Cardiac fibroblast (primary cell): Measurements from ENCODE around the gene MYD88.
A peak's percentile ranks its signal among the peaks of the same experiment; 100 is the strongest.

Experiments used
- DNase-seq, 2 donors: peaks; one replicate each; pipeline versions ENCODE4 v3.0.0 to v3.0.0-alpha.2; 2010; ENCODE audit warnings: low read depth in 2 of 2
- H3K4me3 ChIP-seq, 2 donors: replicated peaks in 1 of 2; 1 replicate in 1 of 2; 2 replicates in 1 of 2; pipeline ENCODE4 v1.5.1; 2011; ENCODE audit warnings: low read depth in 2 of 2, low read length in 2 of 2, mild to moderate bottlenecking in 2 of 2, moderate library complexity in 1 of 2
- CTCF ChIP-seq: IDR thresholded peaks from one replicate; pipeline ENCODE4 v1.5.1; 2011; ENCODE audit warnings: low read depth, mild to moderate bottlenecking, low read length, inconsistent platforms

Gene MYD88

GRCh38 chr3:38138349-38139190 lies at the start of gene MYD88:
Gene MYD88, plus strand, starts transcription at chr3:38138661. Its CDS starts 40 bp downstream, at chr3:38138701.
- H3K4me3 ChIP-seq, result peak within 1 kb of the TSS; percentile 83 to 86
- DNase-seq, result peak; percentile 59 to 63
- TF ChIP-seq CTCF, result no peak

- no peak for TF ChIP-seq CTCF
- DNase-seq, result no peak
- H3K4me3 ChIP-seq, result no peak overlapping the region
Observed at GRCh38 chr3:38089163-38089562, 49.3 kb upstream of the MYD88 start.

- H3K4me3 ChIP-seq, result no peak overlapping the region
- DNase-seq, result no peak
- TF ChIP-seq CTCF, result no peak
Observed at GRCh38 chr3:38090453-38090852, 48.0 kb upstream of the MYD88 start.

GRCh38 chr3:38094999-38095398 lies 43.5 kb upstream of the MYD88 start:
- no peak for DNase-seq
- no peak for TF ChIP-seq CTCF
- H3K4me3 ChIP-seq, result no peak overlapping the region

GRCh38 chr3:38095669-38096483 lies 42.6 kb upstream of the MYD88 start:
- no peak for TF ChIP-seq CTCF
- no peak overlapping the region for H3K4me3 ChIP-seq
- no peak for DNase-seq

GRCh38 chr3:38097446-38098375 lies 40.8 kb upstream of the MYD88 start:
- no peak for TF ChIP-seq CTCF
- DNase-seq, result no peak
- H3K4me3 ChIP-seq, result no peak overlapping the region
